Tibial nerve (tissue), 4 donors: ENCODE results near the gene EME2. TPM values are rescaled to one million over a fixed set of nuclear protein-coding genes. Genes with fewer than 3 reads are reported as not detected.
A peak's percentile ranks its signal among the peaks of the same experiment; 100 is the strongest.

Experiments
- DNase-seq, 2 donors: peaks; one replicate each; pipeline ENCODE4 v3.0.0-alpha.2; 2019; ENCODE audit warnings: low spot score in 2 of 2
- H3K27ac ChIP-seq, 4 donors: fragments of 200-600 bp; sonication (generic) in 3 of 4; one replicate each; pipeline ENCODE4 v1.5.1; 2017 to 2019; ENCODE audit warnings: mild to moderate bottlenecking in 1 of 4
- H3K27me3 ChIP-seq, 2 donors: fragments of 200-600 bp; sonication (generic) in 1 of 2; one replicate each; pipeline versions ENCODE4 v1.5.1 to v1.6.0; 2017 to 2019
- H3K36me3 ChIP-seq, 3 donors: fragments of 200-600 bp; sonication (generic); one replicate each; pipeline ENCODE4 v1.5.1; 2018 to 2019
- H3K4me1 ChIP-seq, 4 donors: fragments of 200-600 bp; sonication (generic) in 3 of 4; one replicate each; pipeline ENCODE4 v1.5.1; 2017 to 2019
- H3K4me3 ChIP-seq, 4 donors: fragments of 200-600 bp; sonication (generic) in 3 of 4; one replicate each; pipeline ENCODE4 v1.5.1; 2017 to 2019; ENCODE audit warnings: mild to moderate bottlenecking in 1 of 4, moderate library complexity in 1 of 4
- H3K9me3 ChIP-seq, 4 donors: fragments of 200-600 bp; sonication (generic) in 3 of 4; one replicate each; pipeline ENCODE4 v1.5.1; 2017 to 2019
- CTCF ChIP-seq, 5 experiments: fragments of 200-600 bp in 3 of 5; fragments of 450-650 bp in 2 of 5; sonication (generic) in 3 of 5; IDR thresholded peaks; one replicate each; pipeline ENCODE4 v1.5.1; 2016 to 2019; ENCODE audit warnings: antibody characterized with exemption in 5 of 5, mild to moderate bottlenecking in 3 of 5, moderate library complexity in 2 of 5
- EP300 ChIP-seq, 2 donors: sonication (generic); formaldehyde crosslinking; IDR thresholded peaks; one replicate each; pipeline ENCODE4 v1.6.1; 2017; ENCODE audit warnings: antibody characterized with exemption in 2 of 2, mild to moderate bottlenecking in 1 of 2
- POLR2A ChIP-seq, 2 donors: fragments of 450-650 bp; IDR thresholded peaks; one replicate each; pipeline ENCODE4 v1.6.1; 2017; ENCODE audit warnings: antibody characterized with exemption in 2 of 2, mild to moderate bottlenecking in 2 of 2, moderate library complexity in 2 of 2
- WGBS, 2 donors: methylation state at CpG; one replicate each; pipeline ENCODE4 v1.1.5; 2018; 5-methylcytosine and 5-hydroxymethylcytosine counted together
- total RNA-seq, 4 donors: library from RNA; depleted of rRNA; stranded (reverse); fragments of >200 nt; gene quantifications; one replicate each; pipeline ENCODE4 v1.1.0, GENCODE V29; 2016

Gene EME2
- total RNA-seq, 4 donors from 2014 or later: 13.2 to 41.4 (median 17.7) TPM

GRCh38 chr16:1808691-1809090 is 36.1 kb downstream of the EME2 start:
- no peaks in the 10 kb centered on the region for H3K9me3 ChIP-seq
- no peak for TF ChIP-seq POLR2A (IDR thresholded peaks at IDR 0.05)
- no peak overlapping the region for H3K27ac ChIP-seq
- H3K4me1 ChIP-seq: peaks cover 0 to 9% (median 0%) of the 10 kb centered on the region in 4 donors
- no peaks in the 10 kb centered on the region for H3K27me3 ChIP-seq
- no peak for DNase-seq
- H3K36me3 ChIP-seq: peaks cover 0 to 69% (median 12%) of the 10 kb centered on the region in 3 donors
- 79 to 82% methylated on average over 16 to 18 of the region's 18 CpGs for WGBS, 2 donors
- no peak overlapping the region for H3K4me3 ChIP-seq

DNA sequence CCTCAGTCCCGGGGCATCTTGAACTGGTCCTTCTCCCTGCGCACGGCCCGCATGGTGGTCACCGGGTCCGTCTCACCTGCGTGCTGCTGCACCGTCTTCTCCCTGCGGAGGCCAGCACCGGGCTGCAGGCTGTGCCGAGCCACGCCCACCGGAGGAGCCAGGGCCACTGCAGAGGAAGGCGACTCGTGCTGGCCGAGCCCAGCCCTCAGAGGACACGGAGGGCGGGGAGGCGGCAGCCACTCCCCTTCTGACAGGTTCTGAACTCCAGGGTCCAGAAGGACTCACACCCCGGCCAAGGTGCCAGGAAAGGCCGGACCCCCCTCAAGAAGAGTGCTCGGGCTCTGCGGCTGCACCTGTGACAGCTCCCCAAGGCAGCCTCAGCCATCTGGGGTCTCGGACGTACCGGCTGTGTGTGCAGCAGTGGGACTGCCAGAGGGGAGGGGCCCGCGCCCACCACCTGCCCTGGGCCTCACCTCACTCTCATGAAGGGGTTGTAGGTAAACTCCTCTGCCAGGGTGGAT is 36.7 kb downstream of the EME2 start:
- no peak for TF ChIP-seq POLR2A (IDR thresholded peaks at IDR 0.05)
- no peak for TF ChIP-seq EP300 (IDR thresholded peaks at IDR 0.05)
- TF ChIP-seq CTCF (IDR thresholded peaks at IDR 0.05): no peak
- Histone ChIP-seq H3K4me3 (no peak overlapping the region), H3K27me3 (no peaks in the 10 kb centered on the region), H3K9me3 (no peaks in the 10 kb centered on the region), H3K4me1 (peaks cover 0 to 9% (median 0%) of the 10 kb centered on the region in 4 donors), H3K27ac (no peak overlapping the region), H3K36me3 (peaks cover 0 to 73% (median 12%) of the 10 kb centered on the region in 3 donors)
- DNase-seq: no peak
- 82 to 88% methylated on average over 15 to 24 of the region's 28 CpGs for WGBS, 2 donors

DNA sequence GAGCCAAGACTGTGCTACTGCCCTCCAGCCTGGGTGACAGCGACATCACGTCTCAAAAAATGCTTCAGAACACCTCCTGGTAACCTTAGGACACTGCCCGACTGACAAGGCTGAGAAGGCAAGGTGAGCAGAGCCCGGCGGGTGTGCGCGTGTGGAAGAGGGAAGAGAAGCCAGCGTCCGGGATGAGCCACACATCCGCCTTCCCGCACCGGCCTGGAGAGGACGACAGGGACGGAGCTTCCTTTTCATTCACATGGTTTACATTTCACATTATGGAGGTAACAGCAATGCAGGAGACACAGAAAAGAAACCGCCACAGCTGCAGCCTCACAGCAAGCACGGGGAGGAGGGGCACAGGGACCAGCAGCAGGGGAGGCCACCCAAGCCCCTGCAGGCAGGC is 37.5 kb downstream of the EME2 start:
- peaks cover 0 to 9% (median 2%) of the 10 kb centered on the region in 4 donors for H3K4me1 ChIP-seq
- H3K4me3 ChIP-seq: no peak overlapping the region
- H3K27me3 ChIP-seq: no peaks in the 10 kb centered on the region
- H3K27ac ChIP-seq: no peak overlapping the region
- no peak for TF ChIP-seq CTCF (IDR thresholded peaks at IDR 0.05)
- TF ChIP-seq EP300 (IDR thresholded peaks at IDR 0.05): no peak
- no peak for TF ChIP-seq POLR2A (IDR thresholded peaks at IDR 0.05)
- H3K36me3 ChIP-seq: peaks cover 0 to 75% (median 12%) of the 10 kb centered on the region in 3 donors
- DNase-seq: no peak
- no peaks in the 10 kb centered on the region for H3K9me3 ChIP-seq
- WGBS, 2 donors: 92 to 96% methylated on average over 16 of the region's 16 CpGs

GRCh38 chr16:1810536-1810935 is 37.9 kb downstream of the EME2 start:
- no peak for DNase-seq
- Histone ChIP-seq H3K4me3 (no peak overlapping the region), H3K27me3 (no peaks in the 10 kb centered on the region), H3K27ac (no peak overlapping the region), H3K4me1 (peaks cover 0 to 14% (median 2%) of the 10 kb centered on the region in 4 donors), H3K36me3 (peaks cover 0 to 75% (median 12%) of the 10 kb centered on the region in 3 donors), H3K9me3 (no peaks in the 10 kb centered on the region)
- TF ChIP-seq POLR2A (IDR thresholded peaks at IDR 0.05) (no peak), EP300 (IDR thresholded peaks at IDR 0.05) (no peak), CTCF (IDR thresholded peaks at IDR 0.05) (no peak)
- 89 to 92% methylated on average over 15 to 16 of the region's 16 CpGs for WGBS, 2 donors

DNA sequence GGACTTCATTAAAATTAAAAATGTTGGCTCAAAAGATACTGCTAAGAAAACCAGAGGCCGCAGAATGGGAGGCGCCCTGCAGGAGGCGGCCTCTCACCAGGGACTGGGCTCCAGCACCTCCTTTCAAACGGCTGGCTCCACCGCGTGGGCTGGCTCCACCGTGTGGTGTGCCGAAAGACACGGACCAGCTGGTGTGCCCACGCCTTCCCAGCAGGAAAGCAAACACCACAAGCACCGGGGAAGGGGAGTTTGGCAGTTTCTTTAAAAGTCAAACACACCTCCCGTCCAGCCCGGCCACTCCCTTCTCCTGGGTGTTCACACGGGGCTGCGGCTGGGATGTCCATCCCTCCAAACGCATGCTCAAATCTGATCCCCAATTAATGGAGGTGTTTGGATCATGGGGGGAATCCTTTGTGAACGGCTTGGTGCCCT is 40.1 kb downstream of the EME2 start:
- Histone ChIP-seq H3K27ac (peak overlapping the region in 1 of 4 donors; percentile 4), H3K36me3 (peaks cover 0 to 80% (median 21%) of the 10 kb centered on the region in 3 donors), H3K4me1 (peaks cover 0 to 15% (median 2%) of the 10 kb centered on the region in 4 donors), H3K4me3 (no peak overlapping the region), H3K9me3 (no peaks in the 10 kb centered on the region), H3K27me3 (no peaks in the 10 kb centered on the region)
- TF ChIP-seq EP300 (IDR thresholded peaks at IDR 0.05): no peak
- peak in 4 of 5 experiments; percentile 12 to 50 (median 22) for TF ChIP-seq CTCF (IDR thresholded peaks at IDR 0.05)
- 32 to 36% methylated on average over 17 of the region's 17 CpGs for WGBS, 2 donors
- DNase-seq: no peak
